ENCODE data around the gene CHRDL2.

DNA sequence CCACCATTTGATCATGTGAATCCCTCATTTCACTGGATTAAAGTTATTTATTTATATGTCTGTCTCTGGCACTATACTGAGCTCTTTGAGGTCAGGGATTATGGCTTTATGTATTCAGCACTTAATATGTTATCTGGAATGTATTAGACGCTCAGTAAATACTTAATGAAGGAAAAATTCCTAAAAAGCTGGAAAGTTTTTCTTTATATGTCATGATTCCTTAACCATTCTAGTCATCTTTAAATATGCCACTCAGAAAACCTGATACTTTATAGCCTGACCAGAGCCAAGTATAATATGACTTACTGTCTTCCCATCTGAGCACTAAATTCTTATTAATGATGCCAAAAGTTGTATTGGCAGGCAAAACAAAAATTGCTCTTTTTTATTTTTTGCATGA is 44.5 kb upstream of the CHRDL2 start:
- TF ChIP-seq CTCF (IDR thresholded peaks at IDR 0.05; ENCODE audit: poor library complexity), result no peak
- no peak for TF ChIP-seq EZH2 (IDR thresholded peaks at IDR 0.05; ENCODE audit: borderline replicate concordance)
- TF ChIP-seq EZH2phosphoT487 (IDR thresholded peaks at IDR 0.05; ENCODE audit: low read depth, severe bottlenecking, unreplicated experiment), result no peak

Data from hepatocyte (in vitro differentiated cells).